Amniotic stem cell (primary cell): ENCODE data around the gene COMMD1.
"Not testable (repeated sequence)": the region's sequence is repeated elsewhere in the genome, so short reads cannot be mapped to it uniquely, and the experiment has no call there.

Experiments
- DNase-seq: peaks from one replicate; lab custom pipeline; 2025; lab: John Stamatoyannopoulos, UW

COMMD1 gene

DNA sequence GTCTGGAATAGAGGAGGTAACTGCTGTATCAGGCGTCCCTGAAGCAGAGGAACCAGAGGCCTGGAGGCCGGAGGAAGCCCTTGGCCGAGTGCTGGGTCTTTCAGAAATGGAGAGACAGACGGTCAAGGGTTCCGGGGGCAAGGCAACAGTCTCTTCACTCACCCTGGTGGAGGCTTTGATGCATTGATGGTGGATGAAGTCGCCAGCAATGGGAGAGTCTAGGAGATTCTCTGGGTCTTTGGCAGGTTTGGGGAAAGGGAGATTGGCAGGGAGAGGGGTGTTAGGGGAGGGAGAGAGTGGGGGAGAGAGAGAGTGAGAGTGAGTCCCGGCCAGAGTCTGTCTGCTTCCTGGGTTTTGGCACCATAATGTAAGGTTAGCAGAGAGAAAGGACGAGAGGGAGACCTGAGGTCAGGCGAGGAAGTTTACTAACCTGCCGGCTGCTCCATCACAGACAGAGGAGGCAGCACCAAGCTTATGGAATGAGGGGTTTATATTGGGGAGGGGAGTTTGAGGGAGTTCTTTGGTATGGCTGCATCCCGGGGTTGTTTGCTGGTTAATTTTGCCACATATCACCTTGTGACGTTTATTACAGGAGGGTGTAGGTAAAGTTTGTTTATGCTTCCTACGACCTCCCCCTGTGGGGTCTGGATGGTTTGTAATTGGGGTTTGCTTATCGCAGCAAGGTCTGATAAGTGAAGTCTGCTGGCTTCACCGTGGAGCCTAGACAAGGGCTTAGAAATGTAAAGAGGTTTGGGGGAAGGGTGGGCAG, 19.6 kb downstream of the COMMD1 start:
- DNase-seq: no peak

DNA sequence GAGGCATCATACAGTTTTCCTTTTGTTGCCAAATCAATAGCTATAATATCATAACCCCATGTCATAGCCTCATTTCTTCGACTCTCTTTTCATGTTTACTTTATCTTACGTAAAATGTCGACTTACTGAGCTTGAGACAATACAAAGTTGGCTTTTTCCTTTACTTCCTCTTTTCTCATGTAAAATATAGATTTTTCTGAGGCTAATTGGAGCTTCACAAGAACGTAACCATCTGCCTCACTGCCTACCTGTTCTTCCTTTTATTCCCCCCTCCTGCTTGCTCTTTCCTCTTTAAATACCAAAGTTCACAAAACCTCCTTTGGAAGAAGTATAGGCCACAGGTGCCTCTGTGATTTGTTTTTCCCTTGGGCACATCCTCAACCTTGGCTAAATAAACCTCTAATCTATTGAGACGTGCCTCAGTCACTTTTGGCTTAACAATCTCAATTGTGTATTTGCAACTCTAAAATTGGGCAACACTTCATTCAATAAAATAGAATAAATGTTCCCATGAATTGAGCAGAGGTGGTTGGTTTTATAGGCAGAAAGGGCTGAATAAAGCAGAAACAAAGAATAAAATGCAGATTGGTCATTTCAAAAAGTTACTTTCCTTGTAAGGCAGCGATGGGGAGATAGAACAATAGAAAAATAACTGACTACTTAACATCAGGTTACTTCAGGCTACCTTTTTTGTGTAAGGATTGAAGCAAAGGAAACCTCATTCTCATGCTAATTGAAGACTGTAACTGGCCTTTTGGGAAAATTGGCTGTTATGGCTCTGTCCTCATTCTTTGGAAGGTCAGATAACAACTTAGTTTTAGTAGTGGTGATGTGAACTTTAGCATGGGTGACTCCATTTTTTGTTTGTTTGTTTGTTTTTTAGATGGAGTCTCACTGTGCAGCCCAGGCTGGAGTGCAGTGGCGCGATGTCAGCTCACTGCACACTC, 21.3 kb downstream of the COMMD1 start:
- DNase-seq: no peak

DNA sequence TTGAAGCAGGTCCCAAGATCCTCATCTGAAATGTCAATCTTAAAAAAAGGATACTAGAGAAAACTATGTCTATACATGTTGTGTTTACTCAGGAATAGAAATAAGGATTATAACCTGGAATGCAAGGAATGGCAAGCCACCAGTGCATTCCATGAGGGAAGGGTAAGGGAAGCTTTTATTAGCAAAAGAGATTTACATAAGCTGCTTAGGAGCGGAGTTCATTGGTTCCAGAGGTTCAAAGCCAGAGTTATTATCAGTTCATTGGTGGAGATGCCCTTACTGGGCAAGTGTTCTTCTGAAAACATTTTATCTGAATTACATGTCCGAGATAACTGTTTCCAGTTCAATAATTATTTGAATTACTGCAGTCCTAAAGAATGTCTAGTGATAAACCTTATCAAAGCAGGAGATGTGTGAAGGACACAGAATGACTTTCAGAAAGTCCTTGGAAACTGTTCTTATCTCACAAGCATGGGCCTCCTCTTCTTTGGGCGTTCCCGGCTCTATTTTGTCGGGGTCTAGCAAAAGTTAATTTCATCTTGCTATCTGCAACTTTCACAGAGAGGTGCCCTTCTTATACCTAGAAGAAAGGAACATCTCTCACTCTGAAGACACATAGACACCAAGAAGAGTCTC, 23.5 kb downstream of the COMMD1 start:
- no peak for DNase-seq

DNA sequence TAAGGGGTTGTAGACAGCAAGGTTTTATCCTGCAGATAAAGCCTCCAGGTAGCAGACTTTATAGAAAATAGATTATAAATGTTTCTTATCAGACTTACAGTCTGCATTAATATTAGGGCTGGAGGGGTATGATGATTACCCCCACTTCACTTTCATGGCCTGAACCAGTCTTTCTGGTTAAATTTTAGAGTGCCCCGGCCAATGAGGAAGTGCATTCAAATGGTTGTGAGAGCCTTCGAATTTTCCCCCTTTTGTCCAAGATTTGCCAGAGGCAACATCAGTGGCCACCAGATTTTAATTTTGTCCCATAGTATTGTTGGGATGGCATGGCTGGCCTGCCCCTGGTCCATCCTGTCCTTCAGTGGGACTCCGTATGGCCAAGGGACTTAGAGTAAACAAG, 31.6 kb downstream of the COMMD1 start:
- no peak for DNase-seq

DNA sequence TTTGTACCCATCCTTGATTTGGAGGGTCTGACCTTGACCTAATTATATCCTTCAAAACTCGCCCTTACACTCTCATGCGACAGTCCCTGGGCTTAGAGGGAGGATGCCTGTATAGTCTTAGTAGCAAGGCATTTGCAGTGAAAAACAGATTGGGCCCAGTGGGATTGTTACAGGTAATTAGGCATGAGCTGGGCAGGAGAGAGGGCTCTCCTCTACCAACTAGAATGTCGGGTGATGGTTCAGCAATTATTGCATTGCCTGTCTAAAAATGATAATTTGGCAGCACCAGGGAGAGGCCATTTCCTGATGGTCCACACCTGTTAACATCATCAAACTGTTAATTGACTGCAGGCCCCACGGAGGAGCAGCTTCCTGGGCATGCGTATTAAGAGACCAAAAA, 32.4 kb downstream of the COMMD1 start:
- DNase-seq: no peak

DNA sequence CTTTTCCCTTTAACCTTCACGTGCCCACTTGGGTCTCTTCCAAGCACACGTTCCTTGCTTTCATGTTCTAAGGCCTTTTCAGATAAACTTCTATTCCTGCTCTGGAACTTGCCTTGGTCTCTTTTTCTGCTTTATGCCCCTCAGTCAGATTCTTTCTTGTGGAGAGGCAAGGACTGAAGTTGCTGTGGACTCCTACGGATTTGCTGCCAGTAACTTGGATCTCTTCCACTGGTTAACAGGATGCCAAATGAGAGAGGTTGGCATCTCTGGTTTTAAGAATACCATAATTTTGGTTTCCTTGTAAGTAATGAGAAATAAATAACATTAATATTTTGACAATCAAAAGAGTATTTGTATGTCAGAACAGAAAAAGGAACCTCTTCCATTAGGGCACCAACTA, 33.0 kb downstream of the COMMD1 start:
- DNase-seq: no peak

DNA sequence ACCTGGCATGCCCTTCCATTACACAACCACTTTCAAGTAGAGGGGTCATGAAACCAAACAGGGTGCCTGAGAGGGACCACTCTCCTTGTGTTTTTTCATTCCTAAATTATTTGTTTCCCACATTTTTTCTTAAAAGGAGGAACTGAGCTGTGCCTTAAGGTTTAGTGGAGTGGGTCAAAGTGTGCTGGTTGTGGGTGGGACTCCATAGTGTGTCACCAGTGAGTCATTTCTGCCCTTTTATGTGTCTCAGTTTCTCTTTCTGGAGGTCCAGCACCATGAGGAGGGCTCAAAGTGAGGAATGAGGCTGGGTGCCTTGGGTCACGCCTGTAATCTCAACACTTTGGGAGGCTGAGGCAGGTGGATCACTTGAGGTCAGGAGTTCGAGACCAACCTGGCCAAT, 37.8 kb downstream of the COMMD1 start:
- DNase-seq: no peak

DNA sequence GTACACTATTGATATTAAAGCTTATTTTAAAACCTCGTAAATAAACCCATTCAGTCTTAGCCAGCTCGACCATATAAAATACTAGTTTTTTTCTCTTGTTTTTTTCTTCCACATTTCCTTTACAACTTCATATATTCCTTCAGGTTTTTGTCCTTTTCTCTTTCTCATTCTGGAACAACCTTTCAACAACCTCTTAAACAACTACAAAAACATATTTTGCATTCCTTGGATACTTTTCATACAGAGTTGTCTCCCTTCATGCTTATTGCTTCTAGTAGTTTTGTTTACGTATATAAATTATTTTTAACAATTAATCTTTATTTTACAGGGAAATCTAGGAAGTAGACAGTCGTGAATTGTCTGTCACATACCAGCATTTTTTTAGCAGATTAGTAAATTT, 41.2 kb downstream of the COMMD1 start:
- DNase-seq: no peak

DNA sequence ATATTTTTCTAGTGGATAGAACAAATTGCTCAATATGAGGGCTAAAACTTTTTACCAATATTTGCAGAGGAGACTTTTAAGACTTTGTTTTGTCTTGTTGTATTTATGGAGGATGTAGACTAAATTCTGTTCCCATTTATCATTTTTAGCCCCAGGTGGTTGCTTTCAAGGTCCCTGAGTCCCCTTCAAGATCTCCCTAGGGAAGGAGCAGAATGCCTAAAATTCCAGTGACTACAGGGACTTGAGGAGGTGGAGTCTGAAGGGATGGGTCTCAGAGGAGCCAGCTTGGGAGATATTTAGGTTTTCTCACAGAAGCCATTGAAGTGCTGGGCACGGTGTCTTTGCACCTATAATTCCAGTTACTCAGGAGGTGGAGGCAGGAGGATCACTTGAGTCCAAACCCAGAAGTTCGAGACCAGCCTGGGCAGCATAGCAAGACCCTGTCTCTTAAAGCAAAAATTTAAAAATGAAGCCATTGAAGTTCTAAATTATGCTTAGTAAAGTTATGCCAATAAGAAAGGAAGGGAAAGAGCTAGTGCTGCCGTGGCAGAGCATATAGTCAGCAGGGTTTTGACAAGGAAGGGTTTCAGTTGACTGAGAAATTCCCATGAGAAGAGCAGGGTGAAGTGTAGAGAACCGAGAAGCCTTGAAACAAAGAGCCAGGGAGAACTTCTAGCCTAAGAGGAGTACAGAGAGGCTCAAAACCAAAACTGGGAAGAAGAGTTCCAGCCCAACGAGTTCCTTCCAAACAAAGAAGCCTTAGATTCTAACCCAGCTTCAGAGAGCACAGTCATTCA, 43.4 kb downstream of the COMMD1 start:
- DNase-seq: no peak

DNA sequence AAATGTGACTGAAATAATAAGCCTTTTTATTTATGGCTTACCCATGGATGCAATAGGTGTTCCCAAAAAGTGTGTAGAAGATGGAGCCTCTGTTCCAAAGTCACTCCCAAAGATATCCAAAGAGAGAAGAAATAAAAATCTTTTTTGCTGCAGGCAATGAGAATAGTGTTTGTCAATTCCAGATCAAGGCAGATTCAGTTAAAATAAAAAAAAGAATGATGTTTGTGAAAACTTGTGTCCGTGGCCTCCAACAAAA, 43.9 kb downstream of the COMMD1 start:
- DNase-seq: no peak

DNA sequence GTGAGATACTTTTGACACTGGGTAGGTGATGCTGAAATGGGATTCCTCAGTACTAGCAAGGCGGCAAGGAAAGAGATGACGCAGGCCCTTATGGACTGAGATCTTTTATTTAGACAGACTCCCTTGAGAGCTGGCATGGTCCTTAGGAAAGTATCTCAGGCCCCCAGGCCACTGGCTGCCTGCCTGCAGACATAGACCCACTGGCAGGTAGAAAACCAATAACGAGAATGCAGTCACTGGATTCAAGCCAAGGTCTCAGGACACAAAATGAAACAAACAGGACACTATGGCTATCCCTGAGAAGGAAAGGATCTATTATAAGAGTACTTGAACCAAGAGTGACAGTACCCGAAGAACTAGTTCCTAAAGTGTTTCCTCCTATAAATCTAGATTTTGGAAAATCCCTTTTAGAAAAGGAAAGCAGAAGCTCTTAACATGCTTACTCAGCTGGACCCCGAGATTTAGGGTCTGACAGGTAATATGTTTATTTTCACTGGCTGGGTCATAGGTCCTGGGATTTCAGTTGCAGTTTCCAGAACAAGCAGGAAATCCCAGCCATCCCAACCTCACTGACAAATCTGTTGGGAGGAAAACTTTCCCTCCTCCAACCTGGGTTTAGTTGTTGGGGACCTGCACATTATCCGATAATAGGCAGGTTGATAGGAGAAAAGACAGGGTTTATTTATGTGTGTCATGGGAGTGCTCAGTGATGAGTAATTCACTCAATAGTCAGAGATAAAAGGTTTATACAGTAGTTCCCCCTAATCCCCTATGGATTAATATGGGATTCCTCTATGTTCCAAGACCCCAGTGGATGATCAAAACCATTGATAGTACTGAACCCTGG, 44.5 kb downstream of the COMMD1 start:
- DNase-seq: no peak

DNA sequence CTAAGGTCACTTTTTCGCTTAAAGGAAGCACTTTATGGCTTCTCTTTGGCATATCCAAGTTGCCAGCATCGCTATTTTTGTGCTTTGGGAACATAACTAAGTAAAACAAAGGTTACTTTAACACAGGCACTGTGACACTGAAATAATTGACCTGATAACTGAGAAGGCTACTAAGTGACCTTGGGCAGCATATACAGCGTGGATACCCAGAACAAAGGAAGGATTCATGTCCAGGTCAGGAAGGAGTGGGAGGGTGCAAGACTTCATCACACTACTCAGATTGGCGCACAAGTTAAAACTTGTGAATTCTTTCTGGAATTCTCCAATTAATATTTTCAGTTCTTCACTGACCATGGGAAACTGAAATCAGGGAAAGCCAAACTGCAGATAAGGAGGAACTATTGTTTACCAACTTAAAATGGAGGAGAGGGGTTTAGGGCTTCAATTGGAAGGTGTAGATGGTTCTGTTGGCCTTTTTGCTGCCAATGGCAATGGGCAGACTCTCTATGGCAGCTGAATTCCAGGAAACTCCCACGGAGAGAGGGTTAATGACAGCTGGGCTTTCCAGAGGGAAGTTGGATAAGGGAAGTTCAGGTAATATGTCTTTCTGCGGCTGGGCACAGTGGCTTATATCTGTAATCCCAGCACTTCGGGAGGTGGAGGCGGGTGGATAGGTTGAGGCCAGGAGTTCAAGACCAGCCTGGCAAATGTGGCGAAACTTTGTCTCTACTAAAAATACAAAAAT, 45.3 kb downstream of the COMMD1 start:
- no peak for DNase-seq

DNA sequence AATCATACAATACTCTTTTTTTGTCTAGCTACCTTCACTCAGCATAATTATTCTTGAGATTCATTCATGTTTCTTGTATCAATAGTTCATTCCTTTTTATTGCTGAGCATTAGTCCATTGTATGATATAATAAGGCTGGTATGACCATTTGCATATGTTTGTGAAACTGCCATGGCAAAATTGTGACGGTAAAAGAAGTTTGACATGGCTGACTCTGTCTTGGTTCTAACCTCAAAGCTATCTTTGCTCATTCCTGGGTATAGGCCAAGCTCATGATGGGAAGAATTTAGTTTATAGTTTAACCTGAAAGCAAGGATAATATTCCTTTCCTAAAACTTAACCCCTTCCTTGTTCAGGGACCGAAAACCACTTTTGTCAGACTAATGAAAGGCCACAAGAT, 46.4 kb downstream of the COMMD1 start:
- no peak for DNase-seq

DNA sequence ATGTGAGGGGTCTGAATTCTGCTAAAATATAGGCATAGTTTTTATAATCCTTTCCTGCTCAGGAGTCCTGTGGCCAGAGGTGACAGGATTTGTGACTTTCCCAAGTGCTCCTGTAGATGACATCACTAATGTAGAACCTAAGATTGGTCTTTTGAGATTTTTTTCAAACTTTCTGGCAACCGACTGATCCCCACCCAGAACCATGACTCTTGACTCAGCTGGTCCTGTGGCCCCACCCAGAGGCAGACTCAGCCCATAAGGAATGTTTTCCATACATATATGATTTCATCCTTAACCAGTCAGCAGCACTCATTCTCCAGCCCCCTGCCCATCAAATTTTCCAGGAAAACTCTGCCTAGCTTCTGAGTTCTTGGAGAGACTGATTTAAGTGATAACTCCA, 46.8 kb downstream of the COMMD1 start:
- no peak for DNase-seq

DNA sequence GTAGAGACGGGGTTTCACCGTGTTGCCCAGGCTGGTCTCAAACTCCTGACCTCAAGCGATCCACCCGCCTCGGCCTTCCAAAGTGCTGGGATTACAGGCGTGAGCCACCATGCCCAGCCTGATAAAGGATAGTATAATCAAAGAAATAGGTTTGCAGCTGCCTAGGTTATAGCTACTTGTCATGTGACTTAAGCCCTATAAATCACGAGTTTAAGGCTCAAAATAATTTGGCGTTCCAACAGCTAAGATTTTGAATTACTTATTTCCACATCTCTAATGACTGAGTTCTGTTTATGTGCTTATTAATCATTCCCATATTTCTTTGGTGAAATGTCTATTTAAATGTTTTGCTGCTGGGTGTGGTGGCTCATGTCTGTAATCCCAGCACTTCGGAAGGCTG, 49.4 kb downstream of the COMMD1 start:
- not testable (repeated sequence) for DNase-seq

DNA sequence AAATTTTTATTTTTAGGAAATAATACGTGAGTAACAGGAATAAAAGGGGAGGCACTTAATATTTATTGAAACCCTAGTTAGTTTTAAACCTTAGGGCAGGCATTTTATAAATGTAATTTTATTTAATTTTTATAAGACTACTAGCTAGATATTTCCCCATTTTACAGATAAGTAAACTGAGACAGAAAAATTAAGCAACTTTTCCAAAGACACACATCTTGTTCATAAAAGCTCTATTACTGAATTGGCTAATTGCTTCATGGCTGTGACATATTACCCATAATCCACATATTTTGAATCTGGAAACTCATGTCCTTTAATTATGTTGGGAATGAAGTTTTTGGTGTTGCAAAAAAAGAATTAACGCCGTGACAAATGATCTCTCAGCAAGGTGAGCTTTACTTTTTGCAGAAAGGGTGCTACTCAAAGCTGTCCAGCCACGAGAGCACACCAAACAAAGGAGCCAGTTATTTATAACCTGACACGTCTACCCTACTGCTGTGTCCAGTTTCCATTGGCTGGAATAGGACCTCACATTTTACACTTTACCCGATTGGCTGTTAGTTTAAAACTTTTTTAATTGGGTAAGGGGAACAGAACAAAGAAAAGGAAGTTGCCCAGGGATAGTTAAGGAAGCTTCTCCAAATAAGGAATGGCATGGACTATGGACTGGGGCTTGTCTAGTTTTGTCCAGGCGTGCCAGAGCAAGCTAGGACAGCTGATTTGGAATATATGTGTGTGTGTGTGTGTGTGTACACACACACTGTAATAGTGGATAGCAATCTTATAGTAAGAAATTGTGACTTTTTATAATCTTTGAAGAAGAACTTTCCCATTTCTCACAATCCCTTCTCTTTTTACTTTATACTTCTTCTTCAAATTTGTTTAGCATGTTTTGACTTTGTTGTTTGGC, 54.2 kb downstream of the COMMD1 start:
- DNase-seq: no peak

DNA sequence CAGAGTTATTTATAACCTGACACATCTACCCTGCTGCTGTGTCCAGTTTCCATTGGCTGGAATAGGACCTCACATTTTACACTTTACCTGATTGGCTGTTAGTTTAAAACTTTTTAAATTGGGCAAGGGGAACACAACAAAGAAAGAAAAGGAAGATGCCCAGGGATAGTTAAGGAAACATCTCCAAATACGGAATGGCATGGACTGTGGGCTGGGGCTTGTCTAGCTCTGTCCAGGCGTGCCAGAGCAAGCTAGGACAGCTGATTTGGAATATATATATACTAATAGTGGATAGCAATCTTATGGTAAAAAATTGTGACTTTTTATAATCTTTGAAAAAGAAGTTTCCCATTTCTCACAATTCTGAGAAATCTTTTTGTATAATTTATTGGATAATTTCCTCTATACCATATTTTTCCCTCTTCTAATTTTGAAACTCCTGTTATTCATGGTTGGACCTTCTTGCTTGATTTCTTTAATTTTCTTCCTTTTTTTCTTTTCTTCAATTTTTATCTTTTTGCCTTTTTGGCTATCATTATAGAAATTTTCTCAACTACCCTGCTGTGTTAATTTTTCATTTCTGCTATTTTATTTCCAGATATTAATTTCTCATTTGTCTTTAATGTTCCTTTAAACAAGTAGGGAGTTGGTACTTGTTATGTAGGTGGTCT, 55.9 kb downstream of the COMMD1 start:
- DNase-seq: no peak

DNA sequence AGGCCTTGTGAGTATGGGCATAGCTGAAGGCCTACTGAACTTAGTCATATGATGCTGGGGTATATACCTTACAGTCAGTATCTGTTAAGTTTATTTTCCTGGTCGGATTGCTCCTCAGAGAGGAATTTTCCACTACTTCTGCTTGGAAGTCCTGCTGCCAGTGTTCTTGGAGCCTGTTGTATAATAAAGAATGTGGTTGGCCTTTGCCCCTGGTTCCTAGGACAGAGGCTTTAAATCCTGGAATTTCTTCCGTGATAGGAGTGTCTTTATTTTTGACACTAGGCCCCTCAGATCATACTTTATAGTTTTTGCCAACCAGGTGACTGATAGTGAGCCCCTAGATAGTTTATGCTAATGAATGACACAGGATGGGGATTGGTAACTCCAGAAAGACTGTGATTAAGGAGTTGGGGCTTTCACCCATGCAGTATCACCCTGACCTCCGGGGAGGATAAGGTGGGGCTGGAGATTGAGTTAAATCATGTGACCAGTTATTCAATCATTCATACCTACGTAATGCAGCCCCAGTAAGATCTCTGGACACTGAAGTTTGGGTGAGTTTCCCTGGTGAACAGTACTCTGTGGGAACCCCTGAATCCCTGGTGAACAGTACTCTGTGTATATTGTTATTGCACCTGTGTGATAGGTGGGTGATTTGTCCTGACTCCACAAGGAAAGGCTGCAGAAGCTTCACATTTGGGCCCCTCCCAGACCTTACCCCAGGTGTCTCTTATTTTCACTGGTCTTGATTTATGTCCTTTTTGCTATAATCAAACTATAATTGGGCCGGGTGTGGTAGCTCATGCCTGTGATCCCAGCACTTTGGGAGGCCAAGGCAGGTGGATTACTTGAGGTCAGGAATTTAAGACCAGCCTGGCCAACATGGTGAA, 56.9 kb downstream of the COMMD1 start:
- DNase-seq: no peak
